NCI-H526 treated with DMSO at 0.1 percent for 48 hours (cell line): Measurements from ENCODE around the gene OR6C65.
"Not testable (repeated sequence)": the region's sequence is repeated elsewhere in the genome, so short reads cannot be mapped to it uniquely, and the experiment has no call there.

Experiments
- DNase-seq: peaks from one replicate; lab custom pipeline; 2025; lab: John Stamatoyannopoulos, UW

OR6C65 gene

DNA sequence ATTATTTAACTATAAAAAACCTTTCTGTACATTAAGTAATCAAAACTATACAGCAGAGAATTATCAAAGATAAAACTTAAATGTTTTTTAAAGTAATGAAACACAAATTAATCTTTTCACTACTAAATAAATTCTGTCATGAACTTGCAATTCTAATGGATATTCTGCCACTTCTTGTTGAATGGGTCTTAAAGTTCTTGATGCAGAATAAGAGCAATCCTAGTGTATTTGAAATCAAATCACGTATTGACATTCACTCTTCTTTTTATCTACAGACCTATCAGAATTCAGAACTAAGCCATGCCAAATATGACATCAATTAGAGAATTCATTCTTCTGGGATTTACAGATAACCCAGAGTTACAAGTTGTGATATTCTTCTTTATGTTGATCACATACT lies at the start of gene OR6C65:
Gene OR6C65, plus strand, starts transcription at position 301 of the 400 bp plus-strand sequence. Its CDS starts 0 bp downstream, at position 301.
- DNase-seq: no peak

DNA sequence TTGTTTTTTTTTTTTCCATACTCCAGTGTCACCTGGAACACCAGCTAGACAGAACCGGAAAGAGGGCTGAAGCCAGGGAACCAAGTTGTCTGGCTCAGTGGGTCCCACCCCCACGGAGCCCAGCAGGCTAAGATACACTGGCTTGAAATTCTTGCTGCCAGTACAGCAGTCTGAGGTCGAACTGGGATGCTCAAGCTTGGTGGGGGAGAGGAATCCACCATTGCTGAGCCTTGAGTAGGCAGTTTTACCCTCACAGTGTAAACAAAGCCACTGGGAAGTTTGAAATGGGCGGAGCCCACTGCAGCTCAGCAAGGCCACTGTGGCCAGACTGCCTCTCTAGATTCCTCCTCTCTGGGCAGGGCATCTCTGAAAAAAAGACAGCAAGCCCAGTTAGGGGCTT lies 45.0 kb upstream of the OR6C65 start:
- DNase-seq: not testable (repeated sequence)

DNA sequence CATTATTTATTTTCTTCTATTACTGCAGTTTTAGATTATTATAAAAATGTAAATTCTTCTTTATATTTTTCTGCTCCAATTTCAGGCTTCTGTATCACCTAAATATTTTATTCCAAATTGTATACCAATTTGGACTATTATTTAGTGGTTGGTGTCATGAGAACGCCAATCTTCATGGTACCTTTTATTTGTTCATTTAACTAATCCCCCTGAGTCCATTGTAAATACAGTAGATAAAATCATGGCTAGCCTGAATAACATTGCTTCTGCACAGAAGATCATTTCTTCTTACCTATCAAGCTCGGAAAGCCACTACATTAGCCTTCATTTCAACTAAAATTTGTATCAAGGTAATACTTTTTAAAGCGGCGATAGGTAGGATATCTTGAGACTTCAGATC lies 37.7 kb upstream of the OR6C65 start, which contains the start of gene OR6C75:
Gene OR6C75, plus strand, starts transcription at position 301 of the 400 bp plus-strand sequence. CDS start 2,136 bp downstream, outside the sequence.
- no peak for DNase-seq

DNA sequence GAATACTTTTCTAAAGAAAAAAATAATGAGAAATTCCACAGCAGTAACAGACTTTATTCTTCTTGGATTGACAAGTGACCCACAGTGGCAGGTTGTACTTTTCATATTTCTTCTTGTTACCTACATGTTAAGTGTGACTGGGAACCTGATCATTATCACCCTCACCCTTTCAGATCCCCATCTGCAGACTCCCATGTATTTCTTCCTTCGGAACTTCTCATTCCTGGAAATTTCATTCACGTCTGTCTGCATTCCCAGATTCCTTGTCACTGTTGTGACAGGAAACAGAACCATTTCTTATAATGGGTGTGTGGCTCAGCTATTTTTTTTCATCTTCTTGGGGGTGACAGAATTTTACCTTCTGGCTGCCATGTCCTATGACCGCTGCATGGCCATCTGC lies 35.2 kb upstream of the OR6C65 start:
- no peak for DNase-seq

DNA sequence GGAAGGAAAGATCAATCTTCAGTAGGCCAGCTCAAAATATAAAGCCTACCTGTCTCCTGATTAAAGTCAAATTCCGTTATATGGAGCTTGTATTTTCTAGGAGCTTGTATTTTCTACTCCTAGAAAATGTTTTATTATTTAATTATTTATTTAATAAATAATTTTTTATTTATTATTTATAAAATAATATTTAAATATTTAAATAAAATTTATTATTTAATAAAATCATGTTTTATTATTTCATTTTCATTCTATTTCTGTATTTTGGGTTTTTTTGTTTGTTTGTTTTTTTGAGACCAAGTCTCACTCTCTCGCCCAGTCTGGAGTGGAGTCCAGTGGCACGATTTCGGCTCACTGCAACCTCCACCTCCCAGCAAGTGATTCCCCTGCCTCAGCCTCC lies 27.8 kb upstream of the OR6C65 start:
- DNase-seq: no peak

DNA sequence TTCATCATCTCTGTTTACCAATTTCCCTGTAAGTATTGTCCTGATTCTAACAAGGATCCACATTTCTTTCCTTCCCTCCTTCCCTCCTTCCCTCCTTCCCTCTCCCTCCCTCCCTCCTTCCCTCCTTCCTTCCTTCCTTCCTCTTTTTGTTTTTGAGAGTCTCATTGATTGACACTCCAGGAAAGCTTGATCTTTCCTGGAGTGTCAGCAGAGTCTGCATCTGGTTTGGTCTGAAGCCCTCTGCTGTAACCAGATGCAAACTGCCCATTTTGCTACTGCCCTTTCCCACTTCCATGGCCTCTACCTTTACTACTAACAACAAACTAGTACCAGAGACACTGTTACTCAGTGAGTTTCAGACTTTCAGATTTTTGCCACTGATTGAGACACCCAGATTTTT lies 14.4 kb upstream of the OR6C65 start:
- no peak for DNase-seq

DNA sequence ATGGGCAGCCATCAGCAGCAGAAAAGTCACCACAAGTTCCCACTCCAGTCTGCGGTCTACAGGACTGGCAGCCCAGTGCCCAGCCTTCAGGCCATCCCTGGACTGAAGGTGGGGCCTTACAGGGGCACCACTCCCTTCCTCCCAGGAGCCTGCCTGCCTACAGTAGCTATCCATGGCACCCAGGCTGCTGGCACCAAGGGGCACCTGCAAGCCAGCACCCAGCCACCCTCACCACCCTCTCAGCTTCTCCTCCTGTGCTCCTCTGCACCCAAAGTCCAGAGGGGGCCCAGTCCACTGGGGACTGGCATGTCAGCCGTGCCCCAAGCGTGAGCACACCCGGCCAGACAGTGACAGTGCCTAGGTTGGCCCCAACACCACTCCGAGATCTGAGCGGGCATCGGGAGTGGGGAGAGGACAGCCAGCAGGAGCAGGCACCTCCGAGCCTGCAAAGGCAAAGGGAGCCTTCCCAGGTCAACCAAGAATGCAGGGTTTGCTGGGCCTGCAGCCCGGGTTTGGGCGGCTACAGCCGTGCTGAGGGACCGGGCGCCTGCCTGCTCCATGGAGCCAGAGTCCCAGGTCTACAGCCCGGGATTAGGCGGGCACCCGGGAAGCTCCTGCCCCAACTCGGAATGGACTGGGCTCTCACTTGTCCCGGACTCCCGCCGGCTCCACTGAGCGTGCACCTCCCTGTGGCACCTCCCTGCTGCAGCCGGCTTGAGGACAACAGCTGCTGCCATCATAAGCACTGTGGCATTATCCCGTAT lies 8.1 kb upstream of the OR6C65 start:
- DNase-seq: no peak

DNA sequence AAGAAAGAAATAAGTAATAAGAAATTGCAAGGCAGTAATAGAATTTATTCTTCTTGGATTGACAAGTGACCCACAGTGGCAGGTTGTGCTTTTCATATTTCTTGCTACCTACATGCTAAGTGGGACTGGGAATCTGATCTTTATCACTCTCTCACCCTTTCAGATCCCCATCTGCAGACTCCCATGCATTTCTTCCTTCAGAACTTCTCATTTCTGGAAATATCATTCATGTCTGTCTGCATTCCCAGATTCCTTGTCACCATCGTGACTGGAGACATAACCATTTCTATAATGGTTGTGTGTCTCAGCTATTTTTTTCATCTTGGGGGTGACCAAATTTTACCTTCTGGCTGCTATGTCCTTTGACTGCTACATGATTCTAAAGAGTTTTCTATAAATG lies 4.0 kb upstream of the OR6C65 start:
- DNase-seq: no peak

DNA sequence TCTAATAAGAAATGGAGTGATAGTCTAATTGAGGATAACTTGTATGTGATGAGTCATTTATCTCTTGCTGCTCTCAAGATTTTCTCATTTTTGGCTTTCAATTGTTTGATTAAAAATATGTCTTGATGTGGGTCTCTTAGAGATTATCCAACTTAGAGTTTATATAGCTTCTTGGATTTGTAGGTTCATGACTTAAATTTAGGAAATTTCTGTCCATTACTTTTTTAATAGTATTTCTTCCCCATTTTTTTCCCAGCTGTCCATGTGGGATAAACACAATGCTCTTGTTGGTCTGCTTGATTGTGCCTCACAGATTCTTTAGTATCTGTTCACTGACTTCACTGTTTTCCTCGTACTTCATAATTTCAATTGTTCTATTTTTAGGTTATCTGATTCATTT lies 7.5 kb downstream of the OR6C65 start:
- DNase-seq: no peak

DNA sequence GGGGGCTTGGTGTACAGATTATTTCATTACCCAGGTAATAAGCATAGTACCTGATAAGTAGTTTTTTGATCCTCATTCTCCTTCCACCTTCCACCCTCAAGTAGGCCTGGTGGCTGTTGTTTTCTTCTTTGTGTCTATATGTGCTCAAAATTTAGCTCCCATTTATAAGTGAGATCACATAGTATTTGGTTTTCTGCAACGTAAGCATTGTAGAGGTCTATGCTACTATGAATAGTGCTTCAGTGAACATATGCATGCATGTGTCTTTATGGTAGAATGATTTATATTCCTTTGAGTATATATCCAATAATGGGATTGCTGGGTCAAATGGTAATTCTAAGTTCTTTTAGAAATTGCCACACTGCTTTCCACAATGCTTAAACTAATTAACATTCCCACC lies 8.8 kb downstream of the OR6C65 start:
- not testable (repeated sequence) for DNase-seq

DNA sequence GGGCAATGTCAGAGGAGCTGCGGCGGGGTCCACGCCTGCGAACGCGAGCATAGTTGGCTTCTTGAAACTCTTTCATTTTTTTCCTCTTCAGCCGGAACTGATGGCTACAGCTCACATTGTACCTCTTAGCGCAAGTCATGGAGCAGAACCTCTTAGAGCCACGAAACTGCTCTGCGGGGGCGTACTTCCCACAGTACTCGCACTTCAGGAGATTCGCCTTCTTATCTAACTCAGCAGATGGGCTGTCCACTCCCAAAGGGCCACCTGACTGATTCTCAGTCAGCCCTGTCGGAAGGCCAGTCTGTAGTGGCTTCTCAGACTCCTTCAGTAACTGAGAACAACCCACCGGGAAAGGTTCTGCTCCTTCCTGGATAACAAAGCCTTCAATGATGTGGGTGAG lies 11.8 kb downstream of the OR6C65 start:
- DNase-seq: not testable (repeated sequence)

DNA sequence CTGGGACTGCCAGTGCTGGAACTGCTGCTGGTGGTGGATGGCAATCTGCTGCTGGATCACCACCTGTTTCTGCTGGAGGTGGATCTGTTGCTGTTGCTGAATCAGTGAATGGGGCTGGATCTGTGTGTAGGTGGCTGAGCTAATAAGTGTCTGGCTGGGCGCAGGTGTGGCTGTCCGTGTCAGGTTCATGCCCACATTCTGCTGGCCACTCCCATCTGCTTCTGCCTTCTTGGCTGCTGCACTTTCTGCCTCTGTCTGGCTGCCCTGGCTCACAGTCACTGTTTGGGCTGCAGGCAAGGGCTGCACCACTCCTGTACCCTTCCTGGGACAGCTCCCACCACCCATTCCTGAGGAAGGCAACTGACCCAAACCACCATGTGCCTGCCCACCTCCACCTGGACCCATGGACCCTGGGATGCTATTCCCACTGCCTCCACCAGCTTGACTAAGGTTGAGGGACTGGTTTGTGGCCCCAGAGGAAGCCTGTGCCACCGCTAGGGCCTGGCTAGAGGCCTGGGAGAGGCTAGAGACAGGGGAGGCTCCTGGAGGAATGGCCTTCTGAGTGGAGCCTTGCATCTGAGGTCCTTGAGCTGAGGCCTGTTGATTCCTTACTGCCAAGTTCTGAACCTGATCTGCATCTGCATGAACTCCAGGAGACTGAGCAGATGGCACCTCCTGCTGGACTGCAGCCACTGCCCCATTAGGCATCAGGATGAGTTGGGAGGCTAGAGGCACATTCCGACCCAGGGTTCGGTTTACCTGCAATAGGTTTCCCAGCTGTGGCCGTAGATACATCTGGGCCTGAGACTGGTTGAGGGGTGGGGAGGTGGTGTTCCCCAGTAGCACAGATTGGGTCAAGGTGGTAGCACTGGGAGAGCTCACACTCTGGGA lies 13.4 kb downstream of the OR6C65 start:
- not testable (repeated sequence) for DNase-seq

DNA sequence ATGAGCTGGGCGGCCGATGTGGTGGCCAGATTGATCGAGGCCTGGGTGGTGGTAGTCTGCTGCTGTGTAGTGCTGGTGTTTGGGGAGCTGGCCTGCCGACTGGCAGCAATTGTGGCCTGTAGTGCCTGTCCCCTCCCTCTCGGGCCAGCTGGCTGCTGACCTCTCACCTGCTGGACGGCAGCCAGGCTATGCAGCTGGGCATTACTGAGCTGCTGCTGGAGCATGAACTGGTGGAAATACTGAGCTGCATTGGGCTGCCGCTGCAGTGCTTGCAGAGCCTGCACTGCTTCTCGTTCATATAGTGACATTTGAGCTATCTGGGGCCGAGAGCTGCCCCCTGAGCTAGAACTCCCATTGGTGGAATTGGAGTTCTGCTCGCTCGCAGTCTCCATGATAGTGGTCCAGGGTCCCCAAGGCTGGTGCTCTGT lies 14.1 kb downstream of the OR6C65 start:
- not testable (repeated sequence) for DNase-seq

DNA sequence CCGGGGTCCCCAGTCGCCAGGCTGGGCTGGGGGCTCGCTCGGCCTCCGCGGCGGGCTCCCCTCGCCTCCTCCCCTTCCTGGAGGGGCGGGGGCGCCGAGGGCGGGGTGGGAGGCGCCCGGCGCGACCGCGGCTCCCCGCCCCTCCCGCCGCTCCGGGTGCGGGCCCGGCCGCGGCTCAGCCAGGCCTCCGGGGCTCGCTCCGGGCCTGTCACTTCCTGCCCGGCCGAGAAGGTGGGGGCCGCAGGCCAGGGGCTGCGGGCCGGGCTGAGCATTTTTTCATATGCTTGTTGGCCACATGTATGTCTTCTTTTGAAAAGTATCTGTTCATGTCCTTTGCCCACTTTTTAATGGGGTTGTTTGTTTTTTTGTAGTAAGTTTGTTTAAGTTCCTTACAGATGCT lies 14.6 kb downstream of the OR6C65 start:
- DNase-seq: not testable (repeated sequence)

DNA sequence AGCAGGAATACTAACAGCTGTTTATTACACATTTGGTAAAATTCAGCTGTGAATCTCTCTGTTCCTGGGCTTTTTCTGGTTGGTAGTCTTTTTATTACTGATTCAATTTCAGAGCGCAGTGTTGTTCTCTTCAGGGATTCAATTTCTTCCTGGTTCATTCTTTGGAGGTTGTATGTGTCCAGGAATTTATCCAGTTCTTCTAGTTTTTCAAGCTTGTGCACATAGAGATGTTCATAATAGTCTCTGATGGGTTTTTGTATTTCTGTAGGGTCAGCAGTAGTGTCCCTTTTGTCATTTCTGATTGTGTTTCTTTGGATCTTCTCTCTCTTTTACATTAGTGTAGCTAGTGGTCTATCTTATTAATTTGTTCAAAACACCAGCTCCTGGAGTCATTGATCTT lies 16.6 kb downstream of the OR6C65 start:
- no peak for DNase-seq

DNA sequence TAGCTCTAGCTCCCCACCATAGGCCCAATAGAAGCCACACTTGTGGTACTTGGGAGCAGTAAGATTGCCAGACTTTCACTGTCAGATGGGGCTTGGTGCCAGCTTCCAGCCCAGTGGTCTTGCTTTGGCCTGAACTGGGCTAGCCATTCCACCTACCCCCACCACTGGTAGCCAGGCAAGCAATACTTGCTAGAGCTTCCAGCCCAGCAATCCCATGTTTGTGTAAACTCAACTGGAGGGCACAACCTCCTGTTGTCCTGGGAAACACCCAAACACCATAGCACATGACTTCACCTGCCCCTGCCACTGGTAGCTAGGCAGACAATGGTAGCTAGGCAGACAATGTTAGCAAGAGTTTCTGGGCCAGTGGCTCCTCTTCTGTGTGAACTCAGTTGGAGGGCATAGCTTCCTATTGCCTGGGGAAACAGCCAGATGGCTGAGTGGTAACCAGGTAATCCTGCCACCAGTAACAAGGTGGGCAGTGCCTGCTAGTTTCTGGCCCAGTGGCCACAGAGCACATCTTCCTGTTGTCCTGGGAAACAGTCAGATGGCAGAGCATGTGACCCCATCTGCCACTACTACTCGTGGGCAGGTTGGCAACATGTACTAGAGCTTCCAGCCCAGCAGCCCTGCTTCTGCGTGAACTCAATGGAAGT lies 20.1 kb downstream of the OR6C65 start:
- DNase-seq: no peak

DNA sequence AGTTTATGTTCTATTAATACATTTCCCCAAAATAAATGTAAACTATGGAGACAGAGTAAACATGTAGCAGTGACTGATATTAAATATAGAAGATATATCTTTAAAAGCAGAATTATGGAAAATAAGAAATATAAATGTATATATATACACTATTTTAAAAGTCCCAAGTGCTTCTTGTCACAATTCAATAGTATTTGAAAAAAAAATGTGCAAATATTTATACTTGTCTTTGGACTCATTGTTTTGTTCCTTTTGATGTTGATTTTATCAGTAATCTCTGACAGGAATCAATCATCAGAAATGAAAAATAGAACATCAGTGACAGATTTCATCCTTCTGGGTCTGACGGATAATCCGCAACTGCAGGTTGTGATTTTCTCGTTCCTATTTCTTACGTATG lies 25.6 kb downstream of the OR6C65 start, which contains the start of gene OR6C76:
Gene OR6C76, plus strand, starts transcription at position 301 of the 400 bp plus-strand sequence. Its CDS starts 0 bp downstream, at position 301.
- DNase-seq: no peak

DNA sequence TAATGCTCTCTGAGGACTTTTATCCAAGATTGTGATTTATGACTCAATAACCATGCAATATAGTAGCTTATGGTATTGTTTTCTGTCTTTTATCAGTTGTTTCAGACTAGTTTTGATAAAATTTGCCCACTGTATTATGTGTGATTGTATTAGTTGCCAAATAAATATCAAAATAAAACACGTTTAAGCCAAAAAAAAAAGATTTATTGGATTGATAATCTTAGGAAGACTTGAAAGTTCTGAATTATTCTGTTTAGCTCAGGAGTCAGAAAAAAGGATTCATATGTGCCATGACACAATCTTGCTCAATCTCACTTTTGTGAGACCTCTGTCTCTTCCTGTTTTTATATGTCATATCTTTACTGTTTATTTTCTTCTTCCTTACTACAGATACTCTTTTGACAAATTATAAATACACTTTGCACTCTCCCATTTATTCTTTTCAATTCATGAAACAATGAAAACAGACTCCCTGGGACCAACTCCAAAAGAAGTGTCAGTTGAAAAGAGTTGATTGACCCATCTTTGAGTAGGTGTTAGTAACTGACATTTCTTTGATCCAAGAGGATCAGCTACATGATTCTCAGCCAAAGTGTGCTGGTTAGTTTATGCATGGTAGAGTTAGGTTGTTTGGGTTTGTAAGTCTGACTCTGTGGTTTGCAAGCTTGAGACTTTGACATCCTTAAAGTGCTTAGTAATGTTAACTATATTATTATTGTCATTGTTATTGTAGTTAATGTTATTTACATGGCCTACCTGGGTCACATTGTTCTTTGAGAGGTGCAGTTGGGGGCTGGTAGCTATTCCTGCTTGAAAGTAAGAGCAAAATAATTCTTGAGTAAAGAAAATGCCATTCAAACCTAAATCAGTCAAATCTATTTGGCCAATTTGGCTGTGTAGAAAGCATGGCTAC lies 28.3 kb downstream of the OR6C65 start:
- no peak for DNase-seq

DNA sequence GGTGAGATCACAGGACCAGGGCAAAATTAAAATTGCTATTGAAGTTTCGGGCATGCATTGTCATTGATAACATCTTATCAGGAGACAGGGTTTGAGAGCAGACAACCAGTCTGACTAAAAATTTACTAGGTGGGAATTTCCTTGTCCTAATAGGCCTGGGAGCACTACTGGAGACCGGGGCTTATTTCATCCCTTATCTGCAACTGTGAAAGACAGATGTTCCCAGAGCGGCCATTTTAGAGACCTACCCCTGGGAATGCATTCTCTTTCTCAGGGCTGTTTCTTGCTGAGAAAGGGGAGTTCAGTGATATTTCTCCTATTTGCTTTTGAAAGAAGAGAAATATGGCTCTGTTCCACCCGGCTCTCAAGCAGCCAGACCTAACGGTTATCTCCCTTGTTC lies 40.9 kb downstream of the OR6C65 start:
- DNase-seq: not testable (repeated sequence)

DNA sequence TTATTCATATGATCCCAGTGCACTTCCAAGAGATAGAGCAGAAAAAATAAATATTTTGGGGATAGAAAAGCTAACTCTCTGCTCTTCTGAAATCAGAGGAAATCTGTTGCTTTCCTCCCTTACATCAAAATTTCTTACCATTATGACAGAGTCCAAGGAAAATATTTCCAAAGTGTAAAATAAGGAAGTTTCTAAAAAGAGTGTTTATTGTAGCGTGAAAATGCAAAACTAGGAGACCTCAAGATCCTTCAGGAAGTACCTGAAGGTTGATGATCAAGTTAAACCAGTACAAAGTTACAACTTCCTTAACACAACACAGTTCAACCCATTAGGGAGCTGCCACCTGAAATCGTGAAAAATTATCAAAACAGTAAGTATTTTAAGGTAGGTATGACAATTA lies 43.4 kb downstream of the OR6C65 start, which contains the start of gene OR6C2:
Gene OR6C2, plus strand, starts transcription at position 301 of the 400 bp plus-strand sequence. CDS start 8,138 bp downstream, outside the sequence.
- DNase-seq: no peak

DNA sequence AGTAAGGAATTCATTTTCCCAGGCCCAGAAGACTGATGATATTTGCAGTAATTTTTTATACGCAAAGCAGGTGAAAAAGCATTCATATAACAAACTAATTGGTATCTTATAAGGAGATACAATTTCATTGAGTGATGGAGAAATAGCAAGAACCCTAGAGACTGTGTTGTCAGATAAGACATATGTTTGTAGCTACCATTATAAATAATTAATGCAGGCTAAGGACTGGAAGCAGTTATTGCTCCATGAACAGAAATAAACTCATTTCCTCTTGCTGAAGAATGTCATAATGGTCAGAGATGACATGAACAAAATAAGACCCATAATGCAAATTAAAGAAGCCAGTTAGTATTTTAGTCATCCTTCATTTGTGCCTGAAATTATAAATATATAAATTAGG lies 45.0 kb downstream of the OR6C65 start:
- DNase-seq: no peak
